ES-I3 (cell line): ENCODE results near the gene PER1.
A peak's percentile ranks its signal among the peaks of the same experiment; 100 is the strongest.

Source experiments
- H3K36me3 ChIP-seq: 2 replicates; pipeline ENCODE4 v1.6.1; 2013; ENCODE audit warnings: mild to moderate bottlenecking, low read length, control low read depth, moderate library complexity; ENCODE audit not compliant: insufficient read depth
- H3K4me1 ChIP-seq: 2 replicates; pipeline ENCODE4 v1.6.1; 2013; ENCODE audit warnings: mild to moderate bottlenecking, control low read depth, low read length; ENCODE audit not compliant: insufficient read depth
- H3K9ac ChIP-seq: 2 replicates; pipeline ENCODE4 v1.6.1; 2013; ENCODE audit warnings: low read depth, mild to moderate bottlenecking, low read length, moderate library complexity
- H3K9me3 ChIP-seq: 2 replicates; pipeline ENCODE4 v1.6.1; 2013; ENCODE audit warnings: mild to moderate bottlenecking, low read length, moderate library complexity; ENCODE audit not compliant: control insufficient read depth, insufficient read depth

PER1 gene, protein sequence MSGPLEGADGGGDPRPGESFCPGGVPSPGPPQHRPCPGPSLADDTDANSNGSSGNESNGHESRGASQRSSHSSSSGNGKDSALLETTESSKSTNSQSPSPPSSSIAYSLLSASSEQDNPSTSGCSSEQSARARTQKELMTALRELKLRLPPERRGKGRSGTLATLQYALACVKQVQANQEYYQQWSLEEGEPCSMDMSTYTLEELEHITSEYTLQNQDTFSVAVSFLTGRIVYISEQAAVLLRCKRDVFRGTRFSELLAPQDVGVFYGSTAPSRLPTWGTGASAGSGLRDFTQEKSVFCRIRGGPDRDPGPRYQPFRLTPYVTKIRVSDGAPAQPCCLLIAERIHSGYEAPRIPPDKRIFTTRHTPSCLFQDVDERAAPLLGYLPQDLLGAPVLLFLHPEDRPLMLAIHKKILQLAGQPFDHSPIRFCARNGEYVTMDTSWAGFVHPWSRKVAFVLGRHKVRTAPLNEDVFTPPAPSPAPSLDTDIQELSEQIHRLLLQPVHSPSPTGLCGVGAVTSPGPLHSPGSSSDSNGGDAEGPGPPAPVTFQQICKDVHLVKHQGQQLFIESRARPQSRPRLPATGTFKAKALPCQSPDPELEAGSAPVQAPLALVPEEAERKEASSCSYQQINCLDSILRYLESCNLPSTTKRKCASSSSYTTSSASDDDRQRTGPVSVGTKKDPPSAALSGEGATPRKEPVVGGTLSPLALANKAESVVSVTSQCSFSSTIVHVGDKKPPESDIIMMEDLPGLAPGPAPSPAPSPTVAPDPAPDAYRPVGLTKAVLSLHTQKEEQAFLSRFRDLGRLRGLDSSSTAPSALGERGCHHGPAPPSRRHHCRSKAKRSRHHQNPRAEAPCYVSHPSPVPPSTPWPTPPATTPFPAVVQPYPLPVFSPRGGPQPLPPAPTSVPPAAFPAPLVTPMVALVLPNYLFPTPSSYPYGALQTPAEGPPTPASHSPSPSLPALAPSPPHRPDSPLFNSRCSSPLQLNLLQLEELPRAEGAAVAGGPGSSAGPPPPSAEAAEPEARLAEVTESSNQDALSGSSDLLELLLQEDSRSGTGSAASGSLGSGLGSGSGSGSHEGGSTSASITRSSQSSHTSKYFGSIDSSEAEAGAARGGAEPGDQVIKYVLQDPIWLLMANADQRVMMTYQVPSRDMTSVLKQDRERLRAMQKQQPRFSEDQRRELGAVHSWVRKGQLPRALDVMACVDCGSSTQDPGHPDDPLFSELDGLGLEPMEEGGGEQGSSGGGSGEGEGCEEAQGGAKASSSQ (N-terminal part only)

DNA sequence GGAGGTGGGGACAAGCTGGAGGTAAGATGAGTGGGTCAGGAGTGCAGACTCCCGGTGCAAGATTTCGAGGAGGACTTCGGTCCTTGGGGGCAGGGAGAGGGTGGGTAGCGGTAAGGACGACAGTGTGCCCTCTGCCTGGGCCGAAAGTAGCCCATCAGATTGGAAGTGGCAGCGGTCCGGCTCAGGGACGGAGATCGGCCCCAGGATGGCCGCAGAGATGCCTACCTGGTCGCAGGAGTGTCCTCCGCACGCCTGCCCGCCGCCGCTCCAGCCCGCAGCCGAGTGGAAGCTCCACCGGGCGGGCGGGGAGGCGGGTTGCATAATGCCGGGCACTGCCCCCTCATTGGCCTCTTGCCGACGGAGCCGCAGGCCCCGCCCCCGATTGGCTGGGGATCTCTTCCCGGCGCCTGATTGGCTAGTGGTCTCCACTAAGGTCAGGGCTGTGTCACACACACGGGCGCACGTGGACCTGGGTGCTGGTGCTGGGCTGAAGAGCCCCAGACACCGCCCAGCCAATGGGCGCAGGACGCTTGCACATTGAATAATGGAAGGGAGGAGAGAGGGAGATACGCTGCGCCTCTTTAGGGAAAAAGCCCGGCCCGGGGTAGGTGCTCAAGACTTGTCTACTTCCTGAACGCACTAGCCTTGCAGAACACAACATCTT lies at the start of gene PER1:
TSS of gene PER1 (minus strand) at position 293 of the 664 bp plus-strand sequence. CDS start 1,698 bp downstream, outside the sequence.
- Histone ChIP-seq H3K36me3 (no peaks in the 10 kb centered on the region; the same call in 1 of the 2 replicates), H3K9ac (peak within 1 kb of the TSS; percentile 68), H3K4me1 (peaks cover 17% of the 10 kb centered on the region), H3K9me3 (no peaks in the 10 kb centered on the region)

DNA sequence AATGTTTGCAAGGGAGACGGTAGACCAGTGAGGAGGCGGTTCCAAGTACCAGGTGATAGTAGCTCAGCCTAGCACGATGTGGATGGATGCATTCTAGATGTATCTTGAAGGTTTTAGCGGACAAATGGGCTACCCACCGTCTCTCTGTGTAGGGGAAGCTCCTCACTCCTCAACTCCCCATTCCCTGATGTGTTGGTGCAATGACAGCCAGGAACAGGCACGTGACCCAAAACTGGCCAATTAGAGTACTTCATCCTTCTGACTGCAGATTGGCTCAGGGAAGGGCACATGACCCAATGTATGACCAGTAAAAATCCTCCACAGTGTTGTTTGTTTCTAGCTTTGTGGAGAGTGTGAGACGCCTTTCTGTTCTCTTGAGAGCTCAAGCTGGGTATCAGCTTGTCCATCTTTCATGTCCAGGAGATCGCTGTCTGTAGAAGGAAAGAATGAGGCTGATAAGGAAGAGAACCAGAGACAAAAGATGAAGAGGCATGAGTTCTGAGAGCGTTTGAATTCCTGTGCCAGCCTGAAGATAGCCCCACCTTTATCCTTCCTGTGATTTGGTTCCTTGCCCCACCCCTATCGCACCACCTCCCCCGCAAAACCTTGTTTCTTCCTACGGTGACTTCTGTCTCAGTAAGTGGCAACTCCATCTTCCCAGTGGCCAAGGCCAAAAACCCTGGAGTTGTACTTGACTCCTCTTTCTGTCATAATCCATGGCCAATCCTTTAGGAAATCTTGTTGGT lies 40.0 kb upstream of the PER1 start:
- Histone ChIP-seq H3K4me1 (peaks cover 9% of the 10 kb centered on the region), H3K9ac (peak overlapping the region; percentile 47), H3K36me3 (no peaks in the 10 kb centered on the region), H3K9me3 (no peaks in the 10 kb centered on the region)

DNA sequence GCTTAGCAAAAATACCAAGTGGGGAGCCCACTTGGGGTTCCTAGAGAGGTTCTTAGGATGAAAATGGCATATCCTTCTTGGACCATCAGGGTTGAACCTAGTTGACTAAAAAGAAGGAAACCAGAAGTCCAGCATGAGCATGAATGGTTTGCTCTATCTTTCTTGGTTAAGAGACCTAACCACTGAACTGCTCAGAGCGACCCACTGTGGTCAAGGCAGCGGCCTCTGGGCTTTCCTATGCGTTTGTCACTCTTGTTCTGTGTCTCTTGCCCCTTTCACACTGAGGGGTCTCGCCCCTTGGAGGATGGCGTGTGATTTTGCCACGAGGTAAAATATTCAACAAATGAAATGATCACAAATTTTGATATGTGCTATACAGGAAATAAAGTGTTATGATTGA lies 38.3 kb upstream of the PER1 start:
- H3K4me1 ChIP-seq, result peaks cover 9% of the 10 kb centered on the region
- no peaks in the 10 kb centered on the region for H3K9me3 ChIP-seq
- no peaks in the 10 kb centered on the region for H3K36me3 ChIP-seq
- peak overlapping the region; percentile 41; the same call in 1 of the 2 replicates for H3K9ac ChIP-seq

DNA sequence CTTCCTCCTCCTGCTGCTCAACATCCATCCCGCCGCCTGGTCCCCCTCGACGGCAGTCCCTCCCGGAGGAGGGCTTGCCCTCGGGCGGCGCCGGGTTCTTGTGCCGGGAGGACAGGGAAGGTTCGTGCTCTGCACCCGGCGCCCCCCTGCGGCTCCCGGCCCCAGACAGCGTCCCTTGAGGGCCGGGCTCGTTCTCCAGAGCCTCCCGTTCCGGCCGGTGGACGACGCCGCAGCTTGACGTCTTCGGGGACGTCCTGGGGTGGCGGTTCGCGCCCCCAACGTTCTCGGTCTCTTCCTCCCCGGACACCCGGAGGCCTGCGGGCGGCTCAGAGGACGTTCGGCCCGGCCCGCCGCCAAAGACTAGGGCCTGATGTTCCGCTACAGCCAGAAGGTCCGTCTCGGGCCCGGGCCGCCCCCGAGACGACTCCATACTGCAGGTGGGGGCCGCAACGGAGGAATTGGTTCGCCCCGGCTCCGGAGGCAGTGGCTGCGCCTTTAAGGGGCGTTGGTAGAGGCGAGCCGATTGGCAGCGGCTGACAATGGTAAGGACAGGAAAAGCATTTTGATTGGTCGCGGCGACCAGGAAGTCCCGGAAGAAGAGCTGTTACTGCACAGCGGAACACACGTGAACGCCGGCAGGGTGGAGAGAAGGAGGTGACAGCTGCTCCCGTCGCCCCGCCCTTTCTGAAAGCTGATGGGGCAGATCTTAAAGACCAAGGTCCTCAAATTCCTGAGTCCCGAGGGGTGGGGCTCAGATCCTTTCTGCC lies 37.7 kb upstream of the PER1 start, which contains the start of gene BORCS6:
TSS of gene BORCS6 (minus strand) at position 470 of the 767 bp plus-strand sequence. CDS start at position 430, 40 bp downstream.
- no peaks in the 10 kb centered on the region for H3K9me3 ChIP-seq
- no peaks in the 10 kb centered on the region for H3K36me3 ChIP-seq
- peak within 1 kb of the TSS; percentile 75 for H3K9ac ChIP-seq
- H3K4me1 ChIP-seq, result peaks cover 9% of the 10 kb centered on the region

DNA sequence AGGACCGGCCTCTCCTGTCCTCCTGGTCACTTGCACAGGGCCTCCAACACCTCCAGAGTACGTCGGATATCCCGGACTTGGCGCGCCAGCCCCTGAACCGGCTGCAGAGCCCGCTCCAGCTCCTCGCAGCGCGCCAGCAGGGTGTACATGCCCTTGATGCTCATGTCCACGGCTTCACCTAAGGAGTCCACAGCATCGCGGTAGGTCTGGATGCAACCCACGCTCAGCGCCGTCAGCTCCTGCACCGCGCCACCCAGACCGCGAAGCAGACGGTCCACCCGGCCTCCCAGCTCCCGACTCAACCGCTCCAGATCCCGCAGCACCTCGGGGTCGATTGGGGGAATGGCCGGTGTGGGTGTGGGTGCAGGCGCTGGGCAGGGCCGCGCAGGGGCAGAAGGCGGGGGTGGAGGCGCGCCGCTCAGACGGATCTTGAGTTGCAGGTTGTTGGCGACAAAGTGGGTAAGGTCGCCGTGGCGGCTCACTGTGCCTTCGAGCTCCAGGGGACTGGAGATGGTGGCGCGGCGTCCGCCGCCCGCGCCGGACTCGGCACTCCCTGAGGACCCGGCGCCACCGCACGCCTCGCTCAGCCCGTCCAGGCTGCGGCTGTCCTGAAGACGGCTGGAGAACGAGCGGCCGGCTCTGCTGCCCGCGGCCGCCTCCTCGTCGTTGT lies 37.0 kb upstream of the PER1 start:
- Histone ChIP-seq H3K36me3 (no peaks in the 10 kb centered on the region), H3K9ac (peak overlapping the region; percentile 75; the same call in 1 of the 2 replicates), H3K4me1 (peaks cover 9% of the 10 kb centered on the region), H3K9me3 (no peaks in the 10 kb centered on the region)

DNA sequence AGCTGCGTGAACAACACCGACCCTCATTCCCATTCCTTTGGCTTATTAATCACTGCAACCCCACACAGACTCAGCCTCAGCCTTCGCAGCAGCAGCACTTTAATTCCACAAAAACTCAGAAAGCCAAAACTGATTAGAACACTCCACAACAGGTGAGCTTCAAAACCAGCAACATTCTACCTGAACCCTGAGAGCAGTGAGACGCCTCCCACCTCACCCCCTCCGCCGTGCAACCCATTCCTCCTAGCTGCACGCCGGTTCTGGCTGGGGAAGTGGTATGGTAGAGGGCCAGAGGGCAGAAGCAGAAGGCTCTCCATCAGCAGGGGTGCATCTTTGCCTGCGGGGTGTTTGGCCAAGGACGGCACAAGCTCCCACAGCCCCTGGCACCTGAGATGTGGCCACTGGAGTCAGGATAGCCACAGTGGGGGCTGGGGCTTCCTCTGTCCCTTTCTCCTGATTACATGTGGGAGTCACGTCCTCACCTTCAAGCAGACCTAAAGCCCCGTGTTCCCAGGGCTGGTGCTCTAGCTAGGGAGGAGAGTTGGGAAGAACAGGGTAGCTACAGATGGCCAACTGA lies 36.1 kb upstream of the PER1 start:
- Histone ChIP-seq H3K9me3 (no peaks in the 10 kb centered on the region), H3K9ac (peak overlapping the region; percentile 75; the same call in 1 of the 2 replicates), H3K36me3 (no peaks in the 10 kb centered on the region), H3K4me1 (peaks cover 9% of the 10 kb centered on the region)

DNA sequence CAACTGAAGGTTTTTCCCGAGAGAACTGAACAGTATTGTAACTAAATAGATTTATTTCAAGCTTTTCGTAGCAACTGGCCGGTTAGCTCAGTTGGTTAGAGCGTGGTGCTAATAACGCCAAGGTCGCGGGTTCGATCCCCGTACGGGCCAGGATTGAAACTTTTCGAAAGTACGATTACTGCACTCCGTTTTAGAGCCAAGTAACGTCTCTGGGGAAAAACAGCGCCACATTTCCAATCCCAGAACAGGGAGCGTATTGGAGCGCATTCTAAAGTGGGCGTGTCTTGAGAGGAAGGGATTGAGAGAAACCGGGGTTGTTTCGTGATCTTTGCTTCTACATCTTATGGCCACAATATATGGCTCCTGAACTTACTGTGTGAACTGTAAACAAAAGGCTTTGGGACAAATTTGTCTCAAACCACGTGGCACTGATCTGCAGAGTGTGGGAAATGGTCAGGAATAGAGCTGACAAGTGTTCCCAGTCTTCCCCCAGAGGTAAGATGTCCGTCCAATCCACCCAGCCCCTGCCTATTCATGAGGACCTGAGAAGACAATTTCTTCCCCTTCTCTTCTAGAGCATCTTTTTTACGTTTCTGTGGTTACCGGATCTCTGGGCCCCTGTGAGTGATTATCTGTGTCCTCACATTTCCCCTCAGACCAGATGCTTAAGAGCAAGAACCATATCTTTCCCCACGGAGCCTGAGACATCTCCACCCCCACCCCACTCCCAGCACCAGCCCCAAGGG lies 35.5 kb upstream of the PER1 start:
- H3K9me3 ChIP-seq, result no peaks in the 10 kb centered on the region
- H3K4me1 ChIP-seq, result peaks cover 9% of the 10 kb centered on the region
- no peaks in the 10 kb centered on the region for H3K36me3 ChIP-seq
- peak overlapping the region; percentile 92 for H3K9ac ChIP-seq

DNA sequence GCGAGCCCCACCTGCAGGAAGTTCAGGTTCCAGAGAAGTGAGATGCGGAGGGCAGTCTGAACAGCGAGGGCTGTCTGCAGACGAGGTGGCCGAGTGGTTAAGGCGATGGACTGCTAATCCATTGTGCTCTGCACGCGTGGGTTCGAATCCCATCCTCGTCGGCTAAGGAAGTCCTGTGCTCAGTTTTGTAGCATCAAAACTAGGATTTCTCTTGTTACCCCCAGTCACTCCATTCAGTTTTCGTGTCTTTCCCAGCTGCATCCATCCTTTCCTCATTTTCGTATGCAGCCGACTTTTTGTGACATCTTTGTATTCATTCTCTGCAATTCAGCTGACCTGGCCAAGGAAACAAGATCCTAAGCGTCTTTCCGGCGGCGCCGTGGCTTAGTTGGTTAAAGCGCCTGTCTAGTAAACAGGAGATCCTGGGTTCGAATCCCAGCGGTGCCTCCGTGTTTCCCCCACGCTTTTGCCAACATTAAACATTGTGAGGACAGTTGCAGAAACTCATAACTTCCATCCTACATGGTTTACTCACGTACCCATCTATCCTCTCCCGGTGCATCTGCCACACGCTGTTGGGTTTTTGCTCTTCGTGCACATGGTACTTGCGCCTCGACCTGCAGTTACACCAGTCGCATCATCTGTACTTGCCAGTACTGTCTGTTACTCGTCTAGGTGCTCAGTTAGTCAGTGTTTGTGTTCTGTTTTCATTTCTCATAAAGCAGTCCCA lies 34.7 kb upstream of the PER1 start:
- H3K36me3 ChIP-seq, result no peaks in the 10 kb centered on the region
- H3K9me3 ChIP-seq, result no peaks in the 10 kb centered on the region
- H3K9ac ChIP-seq, result peak overlapping the region; percentile 92
- peaks cover 9% of the 10 kb centered on the region for H3K4me1 ChIP-seq

DNA sequence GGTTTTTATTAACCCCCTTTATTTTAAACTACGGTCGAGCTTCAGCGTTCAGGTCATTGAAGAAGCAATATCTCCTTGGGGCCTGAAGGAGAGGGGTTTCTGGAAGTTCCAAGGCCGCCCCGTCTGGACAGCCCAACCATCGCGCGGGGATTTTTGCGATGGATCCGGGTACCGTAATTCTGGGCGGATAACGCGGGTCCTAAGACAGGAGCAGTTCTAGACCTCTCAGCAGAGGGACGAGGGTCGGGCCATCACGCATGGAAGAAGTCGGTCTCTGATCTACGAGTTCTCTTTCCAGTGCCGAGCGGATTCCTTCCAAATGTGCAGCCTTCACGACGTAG lies 34.2 kb upstream of the PER1 start:
- peaks cover 9% of the 10 kb centered on the region for H3K4me1 ChIP-seq

DNA sequence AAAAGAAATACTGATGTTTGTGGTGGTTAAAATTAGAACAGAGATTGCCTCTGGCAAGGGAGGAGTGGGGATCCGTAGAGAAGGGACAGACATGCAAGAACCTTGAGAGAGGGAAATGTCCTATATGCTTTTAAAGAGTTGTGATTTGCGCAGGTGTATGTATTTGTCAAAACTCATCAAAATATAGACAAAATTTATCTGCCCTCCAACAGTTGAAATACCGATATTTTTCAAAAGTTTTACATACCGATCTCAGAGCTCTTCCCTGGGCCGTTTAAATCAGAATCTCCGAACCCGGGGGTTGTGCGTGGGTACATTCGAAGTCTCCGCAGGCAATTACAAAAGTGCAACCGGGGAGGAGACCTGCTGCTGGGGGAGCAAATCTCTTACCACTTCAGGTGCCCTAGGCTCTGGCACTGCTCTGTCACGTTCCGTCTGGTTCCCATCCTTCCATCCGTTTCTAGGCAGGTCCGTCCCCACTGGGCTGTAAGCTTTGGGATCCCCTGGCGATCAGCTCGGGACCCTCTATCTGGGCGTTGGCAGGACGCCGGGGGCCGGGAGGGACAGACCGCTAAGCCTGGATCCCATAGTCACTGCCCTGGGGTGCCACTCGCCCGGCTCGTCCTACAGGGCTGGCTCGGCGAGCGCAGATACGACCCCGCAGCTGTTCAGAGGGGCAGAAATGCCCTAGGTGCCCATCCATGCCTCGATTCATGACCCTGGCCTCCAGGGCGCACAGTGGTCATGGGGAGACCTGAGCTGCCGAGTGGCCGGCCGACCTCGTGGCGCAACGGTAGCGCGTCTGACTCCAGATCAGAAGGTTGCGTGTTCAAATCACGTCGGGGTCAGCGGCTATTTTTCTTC lies 33.6 kb upstream of the PER1 start:
- Histone ChIP-seq H3K9ac (peak overlapping the region; percentile 92), H3K9me3 (no peaks in the 10 kb centered on the region), H3K4me1 (peaks cover 9% of the 10 kb centered on the region), H3K36me3 (no peaks in the 10 kb centered on the region)

More for the DNA sequence above, 34.2 kb upstream of the PER1 start:
- no peaks in the 10 kb centered on the region for H3K9me3 ChIP-seq
- no peaks in the 10 kb centered on the region for H3K36me3 ChIP-seq
- H3K9ac ChIP-seq, result peak overlapping the region; percentile 92
